NAMALWA (cell line): Measurements from ENCODE around the gene CLIP3.
A peak's percentile ranks its signal among the peaks of the same experiment; 100 is the strongest.
"Not testable (repeated sequence)": the region's sequence is repeated elsewhere in the genome, so short reads cannot be mapped to it uniquely, and the experiment has no call there.

Source experiments
- DNase-seq: peaks from one replicate; pipeline ENCODE4 v3.0.0-alpha.2; 2015; ENCODE audit warnings: low spot score

Gene CLIP3

GRCh38 chr19:36046443-36047050, 13.9 kb upstream of the CLIP3 start:
- no peak for DNase-seq

GRCh38 chr19:36043952-36044351, 11.3 kb upstream of the CLIP3 start:
- DNase-seq, result no peak

- DNase-seq, result no peak
Measured at GRCh38 chr19:36041831-36042230, 9.2 kb upstream of the CLIP3 start.

GRCh38 chr19:36041092-36041491, 8.4 kb upstream of the CLIP3 start:
- DNase-seq, result not testable (repeated sequence)

GRCh38 chr19:36040495-36040894, 7.8 kb upstream of the CLIP3 start:
- DNase-seq, result no peak

GRCh38 chr19:36031308-36031707, 1.4 kb downstream of the CLIP3 start:
- no peak for DNase-seq

GRCh38 chr19:36030264-36031148, 2.2 kb downstream of the CLIP3 start:
- no peak for DNase-seq

GRCh38 chr19:36028313-36029041, 4.2 kb downstream of the CLIP3 start:
- DNase-seq, result no peak

- no peak for DNase-seq
Measured at GRCh38 chr19:36027696-36028095, 5.0 kb downstream of the CLIP3 start.

GRCh38 chr19:36026091-36026876, 6.4 kb downstream of the CLIP3 start:
- DNase-seq, result no peak

- no peak for DNase-seq
Measured at GRCh38 chr19:36025541-36025940, 7.1 kb downstream of the CLIP3 start.

GRCh38 chr19:36023432-36023831, 9.2 kb downstream of the CLIP3 start:
- no peak for DNase-seq

GRCh38 chr19:36019061-36019670, 13.5 kb downstream of the CLIP3 start:
- DNase-seq, result no peak

GRCh38 chr19:36014012-36014924, 18.4 kb downstream of the CLIP3 start, which contains the start of gene ALKBH6:
TSS of gene ALKBH6 (minus strand) at chr19:36014213. CDS start at chr19:36013397, 816 bp downstream.
- peak; percentile 99 for DNase-seq

GRCh38 chr19:36013280-36014011, 19.2 kb downstream of the CLIP3 start:
- no peak for DNase-seq

GRCh38 chr19:36010402-36010801, 22.3 kb downstream of the CLIP3 start:
- no peak for DNase-seq

- DNase-seq, result no peak
Measured at GRCh38 chr19:36009633-36010379, 22.9 kb downstream of the CLIP3 start.

- DNase-seq, result no peak
Measured at GRCh38 chr19:36009220-36009619, 23.5 kb downstream of the CLIP3 start.
